Umbilical cord (tissue), 2 donors: Measurements from ENCODE around the gene FN3K. TPM values are rescaled to one million over a fixed set of nuclear protein-coding genes. Genes with fewer than 3 reads are reported as not detected.

Experiments used
- DNase-seq: peaks from one replicate; pipeline ENCODE4 v3.0.0-alpha.2; 2015; ENCODE audit warnings: low spot score
- total RNA-seq: library from RNA; depleted of rRNA; stranded (reverse); fragments of >200 nt; gene quantifications from one replicate; pipeline ENCODE4 v1.2.3, GENCODE V29; 2014; ENCODE audit warnings: low replicate concordance; ENCODE audit not compliant: insufficient read depth

FN3K gene
- total RNA-seq, 1 donor from 2014 or later = 3.4 TPM

- no peak for DNase-seq
These were observed 31.2 kb upstream of the FN3K start for GRCh38 chr17:82703935-82704865.

GRCh38 chr17:82704886-82705285 lies 30.5 kb upstream of the FN3K start:
- no peak for DNase-seq

GRCh38 chr17:82705756-82706155 lies 29.7 kb upstream of the FN3K start:
- no peak for DNase-seq

DNA sequence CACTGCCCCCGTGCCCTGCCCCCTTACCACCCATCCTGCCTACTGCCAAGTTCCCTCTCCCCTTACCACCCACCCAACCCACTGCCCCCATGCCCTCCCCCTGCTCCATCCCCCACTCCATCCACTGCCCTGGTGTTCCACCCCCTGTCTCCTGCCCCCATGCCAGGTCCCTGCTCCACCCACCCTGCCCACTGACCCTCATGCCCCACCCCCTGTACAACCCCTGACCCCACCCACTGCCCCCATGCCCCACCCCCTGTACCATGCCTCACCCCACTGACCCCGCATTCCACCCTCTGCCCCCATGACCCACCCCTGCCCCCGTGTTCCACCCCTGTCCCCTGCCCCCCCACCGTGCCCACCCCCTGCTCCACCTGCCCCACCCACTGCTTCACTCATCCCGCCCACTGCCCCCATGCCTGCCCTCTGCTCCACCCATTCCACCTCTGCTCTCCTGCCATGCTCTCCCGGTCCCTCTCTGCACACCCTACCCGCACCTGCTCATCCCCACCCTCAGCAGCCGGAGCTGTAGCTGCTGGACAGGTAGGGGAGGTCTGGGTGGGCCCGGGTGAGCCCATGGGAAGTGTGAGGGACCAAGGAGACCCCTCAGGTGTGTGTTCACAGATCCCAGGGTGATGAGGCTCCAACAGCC lies 26.3 kb upstream of the FN3K start:
- no peak for DNase-seq

DNA sequence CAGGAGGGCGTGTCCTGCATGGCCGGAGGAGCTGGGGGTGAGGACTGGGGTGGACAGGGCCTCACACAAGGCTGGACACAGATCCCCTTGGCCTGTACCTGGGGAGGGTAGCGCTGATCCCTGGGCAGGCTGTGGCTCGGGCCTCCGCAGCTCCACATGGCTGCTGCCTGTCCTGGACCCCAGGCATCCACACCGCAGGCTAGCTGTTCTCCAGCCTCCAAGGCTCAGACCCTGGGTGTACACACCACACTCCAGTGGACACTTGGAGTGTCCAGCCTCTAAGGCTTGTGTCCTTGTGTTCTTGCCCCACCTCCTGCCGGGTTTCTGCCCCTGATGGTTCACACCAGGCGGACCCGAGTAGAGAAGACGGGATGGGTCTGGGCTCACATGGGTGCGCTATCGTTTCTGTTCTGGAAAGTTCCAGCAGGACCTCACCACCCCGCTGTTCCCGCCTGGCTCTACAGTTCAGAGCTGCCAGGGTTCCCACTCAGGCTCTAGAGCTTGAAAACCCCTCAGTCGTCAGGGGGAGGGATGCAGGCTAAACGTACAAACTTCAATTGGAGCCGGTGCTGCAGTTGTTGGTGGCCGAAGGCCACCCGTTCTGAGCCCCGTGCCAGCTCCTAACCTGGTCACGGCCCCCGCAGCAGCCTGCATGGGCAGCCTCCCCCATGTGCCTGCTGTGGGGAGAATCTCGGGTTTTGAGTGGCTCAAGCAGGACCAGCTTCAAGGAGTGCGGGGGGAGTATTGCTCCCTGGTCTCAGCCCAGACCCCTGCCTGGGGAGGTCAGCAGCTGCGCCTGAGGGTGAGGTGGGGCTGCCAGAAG lies 25.5 kb upstream of the FN3K start:
- DNase-seq = no peak

DNA sequence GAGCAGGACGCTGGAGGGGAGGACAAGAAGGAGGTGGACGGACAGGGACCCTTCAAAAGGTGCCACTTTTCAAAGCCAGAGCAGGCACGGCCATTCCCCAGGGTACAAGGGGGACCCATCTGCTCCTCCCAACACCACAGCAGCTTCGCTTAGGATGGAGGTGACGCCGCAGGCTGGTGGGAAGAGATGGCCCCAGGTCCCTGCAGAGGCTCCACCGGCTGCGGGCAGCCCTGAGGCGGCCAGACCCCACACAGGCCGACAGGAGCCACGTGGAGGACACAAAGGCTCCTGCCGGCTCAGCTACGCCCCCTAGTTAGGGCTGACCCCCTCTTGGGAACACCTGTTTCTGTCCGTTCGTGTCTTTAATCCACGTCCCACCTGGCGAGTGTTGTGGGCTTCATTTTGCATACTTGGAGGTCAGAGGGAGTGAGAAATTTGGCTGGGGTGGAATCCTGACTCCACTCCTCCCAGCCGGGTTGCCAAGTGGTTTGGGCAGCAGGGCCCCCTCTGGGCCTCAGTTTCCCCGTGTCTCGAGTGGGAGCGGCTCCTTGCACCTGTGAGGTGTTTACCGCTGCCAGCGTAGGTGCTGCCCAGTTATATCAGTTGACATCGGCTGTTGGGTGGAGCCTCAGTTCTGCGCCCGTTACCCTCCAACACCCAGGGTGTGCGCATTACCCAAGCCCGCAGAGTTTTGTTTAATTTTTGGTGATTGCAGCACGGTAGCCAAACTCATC lies 24.7 kb upstream of the FN3K start:
- DNase-seq = no peak

DNA sequence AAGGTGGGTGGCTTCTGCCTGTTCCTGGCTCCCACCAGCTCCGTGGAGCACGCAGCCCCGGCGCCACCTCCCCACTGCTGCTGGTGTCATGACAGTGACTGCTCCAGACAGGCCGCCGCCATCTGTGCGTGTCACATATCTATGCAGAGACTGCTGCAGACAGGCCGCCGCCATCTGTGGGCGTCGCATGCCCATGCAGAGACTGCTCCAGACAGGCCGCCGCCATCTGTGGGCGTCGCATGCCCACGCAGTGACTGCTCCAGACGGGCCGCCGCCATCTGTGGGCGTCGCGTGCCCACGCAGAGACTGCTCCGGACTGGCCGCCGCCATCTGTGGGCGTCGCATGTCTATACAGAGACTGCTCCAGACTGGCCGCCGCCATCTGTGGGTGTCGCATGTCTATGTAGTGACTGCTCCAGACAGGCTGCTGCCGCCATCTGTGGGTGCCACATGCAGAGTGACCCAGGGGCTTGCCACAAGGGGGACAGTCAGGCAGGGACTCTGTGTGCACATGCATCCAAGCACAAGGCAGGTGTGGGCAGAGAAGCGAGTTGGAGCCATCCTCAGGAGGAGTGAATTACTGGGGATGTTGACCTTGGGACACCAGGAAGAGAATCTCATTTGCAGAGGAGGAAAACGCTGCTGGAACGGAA lies 22.2 kb upstream of the FN3K start:
- DNase-seq = no peak

DNA sequence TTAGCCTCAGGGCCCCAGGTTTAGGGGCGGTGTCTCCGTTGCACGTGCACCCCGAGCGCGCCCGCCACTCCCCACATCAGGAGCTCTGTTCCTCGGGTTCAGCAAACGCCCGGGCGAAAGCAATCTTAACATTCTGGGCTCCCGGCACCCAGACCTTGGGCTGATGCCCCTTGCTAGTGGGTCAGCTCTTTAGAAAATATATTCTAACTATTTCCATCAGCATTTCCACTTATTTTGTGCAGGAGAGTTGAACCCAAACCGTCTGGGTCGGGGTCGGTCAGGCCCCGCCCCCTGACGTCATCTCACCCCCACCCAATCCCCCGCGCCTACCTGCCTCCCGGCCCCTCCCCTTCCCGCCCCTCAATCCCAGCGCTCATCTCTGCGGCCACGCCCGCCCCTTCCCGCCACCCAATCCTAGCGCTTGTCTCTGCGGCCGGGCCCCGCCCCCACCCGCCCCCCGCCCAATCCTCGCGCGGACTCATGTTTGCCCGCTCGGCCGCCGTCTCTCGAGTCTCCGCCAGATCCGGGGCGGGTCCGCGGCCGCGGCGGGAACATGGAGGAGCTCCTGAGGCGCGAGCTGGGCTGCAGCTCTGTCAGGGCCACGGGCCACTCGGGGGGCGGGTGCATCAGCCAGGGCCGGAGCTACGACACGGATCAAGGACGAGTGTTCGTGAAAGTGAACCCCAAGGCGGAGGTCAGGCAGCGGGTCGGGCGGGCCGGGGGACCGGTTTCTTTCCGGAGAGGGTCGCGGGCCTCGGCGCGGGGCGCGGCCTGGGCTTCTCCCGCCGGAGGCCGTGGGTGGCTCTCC lies 19.0 kb upstream of the FN3K start, which contains the start of gene FN3KRP:
Gene FN3KRP, plus strand, starts transcription at position 504 of the 808 bp plus-strand sequence. Its CDS starts 50 bp downstream, at position 554.
- peak; percentile 93 for DNase-seq

DNA sequence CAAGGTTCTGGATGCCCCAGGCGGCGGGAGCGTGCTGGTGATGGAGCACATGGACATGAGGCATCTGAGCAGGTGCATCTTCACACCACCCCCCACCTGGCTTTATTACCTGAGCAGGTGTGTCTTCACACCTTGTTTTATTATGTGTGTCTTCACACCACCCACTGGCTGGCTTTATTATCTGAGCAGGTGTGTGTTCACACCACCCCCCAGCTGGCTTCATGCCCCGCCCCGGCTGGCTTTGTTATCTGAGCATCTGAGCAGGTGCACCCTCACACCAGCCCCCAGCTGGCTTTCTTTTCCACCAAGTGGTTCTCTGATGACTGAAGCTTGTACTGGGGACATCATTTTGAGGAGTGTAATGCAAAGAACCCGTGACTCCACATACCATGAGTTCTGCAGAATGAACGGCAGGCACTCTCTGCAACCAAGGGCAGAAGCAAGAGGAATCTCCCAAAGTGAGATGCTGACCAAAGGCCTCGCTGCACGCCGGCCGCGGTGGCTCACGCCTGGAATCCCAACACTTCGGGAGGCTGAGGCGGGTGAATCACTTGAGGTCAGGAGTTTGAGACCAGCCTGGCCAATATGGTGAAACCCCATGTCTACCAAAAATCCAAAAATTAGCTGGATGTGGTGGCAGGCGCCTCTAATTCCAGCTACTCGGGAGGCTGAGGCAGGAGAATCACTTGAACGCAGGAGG lies 16.3 kb upstream of the FN3K start:
- DNase-seq = no peak

GRCh38 chr17:82720204-82720603 lies 15.2 kb upstream of the FN3K start:
- no peak for DNase-seq

GRCh38 chr17:82722341-82723013 lies 12.9 kb upstream of the FN3K start:
- no peak for DNase-seq

DNA sequence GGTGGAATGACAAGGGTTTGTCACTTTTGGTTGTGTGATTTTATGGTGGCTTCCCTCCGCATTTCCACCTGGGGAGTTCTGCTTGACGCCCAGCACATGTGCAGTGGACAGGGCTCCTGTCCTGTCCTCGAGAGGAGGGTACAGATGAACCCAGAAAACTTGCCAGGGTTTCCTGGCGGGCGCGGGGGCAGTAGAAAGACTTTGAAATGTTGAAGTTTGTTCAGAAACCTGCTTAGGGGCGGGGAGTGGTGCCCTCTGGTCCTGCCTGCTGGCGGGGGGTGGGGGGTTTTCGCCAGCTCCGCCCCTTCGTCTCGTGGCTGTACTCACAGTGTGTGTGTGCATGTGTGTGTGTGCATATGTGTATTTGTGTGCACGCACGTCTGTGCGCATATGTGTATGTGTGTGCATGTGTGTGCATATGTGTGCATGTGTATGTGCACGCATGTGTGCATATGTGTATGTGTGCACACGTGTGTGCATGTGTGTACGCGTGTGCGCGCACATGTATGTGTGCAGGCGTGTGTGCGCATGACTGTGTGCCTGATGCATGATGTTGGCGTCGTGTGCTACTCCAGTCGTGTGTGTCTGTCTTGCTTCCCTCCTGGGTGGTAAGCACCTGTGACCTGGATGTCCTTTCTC lies 12.1 kb upstream of the FN3K start:
- DNase-seq = no peak

GRCh38 chr17:82726427-82726826 lies 9.0 kb upstream of the FN3K start:
- no peak for DNase-seq

- no peak for DNase-seq
These were observed 5.7 kb upstream of the FN3K start for GRCh38 chr17:82729479-82730260.

GRCh38 chr17:82732118-82732743 lies 3.2 kb upstream of the FN3K start:
- no peak for DNase-seq

DNA sequence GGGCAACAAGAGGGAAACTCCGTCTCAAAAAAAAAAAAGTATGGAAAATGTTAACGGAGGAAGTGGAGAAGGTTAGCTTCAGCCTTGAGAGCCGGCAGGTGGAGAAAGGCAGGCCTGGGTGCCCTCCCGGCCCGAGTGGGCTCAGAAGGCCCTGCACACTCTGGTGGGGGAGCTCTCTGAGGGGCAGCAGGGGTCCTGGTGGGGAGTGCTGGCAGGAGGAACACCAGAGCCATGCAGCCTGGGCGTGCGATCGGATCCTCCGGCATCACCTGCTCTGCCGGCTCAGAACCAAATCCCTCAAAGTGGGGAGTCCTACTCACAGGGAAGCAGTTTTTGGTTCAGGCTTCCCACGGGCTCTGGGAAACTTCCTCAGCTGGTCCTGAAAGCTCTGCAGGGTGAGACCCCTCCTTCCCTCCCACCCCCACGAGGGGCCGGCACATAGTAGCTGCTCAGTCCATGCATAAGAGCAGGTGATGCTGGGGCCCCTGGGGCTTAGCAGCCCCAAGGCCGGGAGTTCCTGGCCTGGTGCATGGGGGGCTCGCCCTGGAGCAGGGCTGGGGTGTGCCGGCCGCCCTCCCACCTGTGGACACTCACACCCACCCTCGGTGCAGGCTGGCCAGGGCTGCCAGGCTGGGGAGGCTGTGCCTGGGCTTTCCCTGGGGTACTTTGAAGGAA lies 1.2 kb downstream of the FN3K start:
- no peak for DNase-seq
